Measurements from ENCODE around the gene TMEM147. TPM values are rescaled to one million over a fixed set of nuclear protein-coding genes. Genes with fewer than 3 reads are reported as not detected.

TMEM147 gene
- total and polyA plus RNA-seq, 2 of the 13 experiments (the other 11 are each of a cell fraction or from before 2014, with no cell fraction given) = 141 to 176 TPM

GRCh38 chr19:35545001-35545854, at the start of gene TMEM147 (continued):
- TF ChIP-seq ARID5B (CRISPR knock-in tag; IDR thresholded peaks at IDR 0.05) = no peak
- peak; percentile 73 for TF ChIP-seq TBX2 (CRISPR knock-in tag; IDR thresholded peaks at IDR 0.05; ENCODE audit: borderline replicate concordance)
- TF ChIP-seq ZFP1 (CRISPR knock-in tag; IDR thresholded peaks at IDR 0.05) = 0 out of 2 replicates have a peak, but pooled peaks have one; percentile 22
- no peak for TF ChIP-seq ZKSCAN8 (CRISPR knock-in tag; IDR thresholded peaks at IDR 0.05; ENCODE audit: borderline replicate concordance)
- TF ChIP-seq, protein P1, sequence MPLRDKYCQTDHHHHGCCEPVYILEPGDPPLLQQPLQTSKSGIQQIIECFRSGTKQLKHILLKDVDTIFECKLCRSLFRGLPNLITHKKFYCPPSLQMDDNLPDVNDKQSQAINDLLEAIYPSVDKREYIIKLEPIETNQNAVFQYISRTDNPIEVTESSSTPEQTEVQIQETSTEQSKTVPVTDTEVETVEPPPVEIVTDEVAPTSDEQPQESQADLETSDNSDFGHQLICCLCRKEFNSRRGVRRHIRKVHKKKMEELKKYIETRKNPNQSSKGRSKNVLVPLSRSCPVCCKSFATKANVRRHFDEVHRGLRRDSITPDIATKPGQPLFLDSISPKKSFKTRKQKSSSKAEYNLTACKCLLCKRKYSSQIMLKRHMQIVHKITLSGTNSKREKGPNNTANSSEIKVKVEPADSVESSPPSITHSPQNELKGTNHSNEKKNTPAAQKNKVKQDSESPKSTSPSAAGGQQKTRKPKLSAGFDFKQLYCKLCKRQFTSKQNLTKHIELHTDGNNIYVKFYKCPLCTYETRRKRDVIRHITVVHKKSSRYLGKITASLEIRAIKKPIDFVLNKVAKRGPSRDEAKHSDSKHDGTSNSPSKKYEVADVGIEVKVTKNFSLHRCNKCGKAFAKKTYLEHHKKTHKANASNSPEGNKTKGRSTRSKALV (CRISPR knock-in tag; IDR thresholded peaks at IDR 0.05) = 0 out of 2 replicates have a peak, but pooled peaks have one; percentile 18
- peak; percentile 33; the same call in 1 of the 2 replicates for TF ChIP-seq KAT7 (CRISPR knock-in tag; IDR thresholded peaks at IDR 0.05; ENCODE audit: borderline replicate concordance)
- TF ChIP-seq KLF12 (CRISPR knock-in tag; IDR thresholded peaks at IDR 0.05; ENCODE audit: borderline replicate concordance) = peak; percentile 66; the same call in 1 of the 2 replicates
- TF ChIP-seq ZEB1 (IDR thresholded peaks at IDR 0.05; ENCODE audit: insufficient replicate concordance, low read depth) = peak; percentile 3
- TF ChIP-seq DPF2 (CRISPR knock-in tag; IDR thresholded peaks at IDR 0.05; ENCODE audit: borderline replicate concordance, low read depth) = no peak
- TF ChIP-seq SNRNP70 (IDR thresholded peaks at IDR 0.05; ENCODE audit: low read depth, low read length) = no peak
- no peak for TF ChIP-seq KDM3A (CRISPR knock-in tag; IDR thresholded peaks at IDR 0.05; ENCODE audit: low read depth)
- TF ChIP-seq NONO (IDR thresholded peaks at IDR 0.05) = no peak
- TF ChIP-seq NONO (CRISPR knock-in tag; conservative IDR thresholded peaks at IDR 0.05) = peak; percentile 75; the same call in 1 of the 2 replicates
- no peak for TF ChIP-seq ZNF24 (IDR thresholded peaks at IDR 0.05)
- TF ChIP-seq MTF1 (CRISPR knock-in tag; IDR thresholded peaks at IDR 0.05) = no peak
- 0 out of 2 replicates have a peak, but pooled peaks have one; percentile 29 for TF ChIP-seq ZNF713 (CRISPR knock-in tag; IDR thresholded peaks at IDR 0.05)
- peak; percentile 55; the same call in 1 of the 2 replicates for TF ChIP-seq CBFB (CRISPR knock-in tag; IDR thresholded peaks at IDR 0.05)
- TF ChIP-seq ZNF251 (CRISPR knock-in tag; IDR thresholded peaks at IDR 0.05) = no peak
- no peak for TF ChIP-seq RARG (CRISPR knock-in tag; IDR thresholded peaks at IDR 0.05; ENCODE audit: low read depth)
- peak; percentile 69; the same call in 1 of the 2 replicates for TF ChIP-seq ZSCAN12 (CRISPR knock-in tag; IDR thresholded peaks at IDR 0.05)
- TF ChIP-seq HNRNPK (IDR thresholded peaks at IDR 0.05; ENCODE audit: low read depth, low read length, poor library complexity, severe bottlenecking) = no peak
- TF ChIP-seq TARDBP (CRISPR knock-in tag; IDR thresholded peaks at IDR 0.05) = peak; percentile 81
- peak; percentile 79; the same call in 1 of the 2 replicates for TF ChIP-seq TFAP4 (IDR thresholded peaks at IDR 0.05; ENCODE audit: borderline replicate concordance, low read depth)
- TF ChIP-seq MAFF (IDR thresholded peaks at IDR 0.05; ENCODE audit: low read depth, low read length) = no peak
- no peak for TF ChIP-seq ZKSCAN5 (CRISPR knock-in tag; IDR thresholded peaks at IDR 0.05)

Data from HepG2 (cell line).